Caki2 (cell line): ENCODE measurements around the gene RAB44. TPM values are rescaled to one million over a fixed set of nuclear protein-coding genes. Genes with fewer than 3 reads are reported as not detected.

Experiments used
- DNase-seq: peaks from one replicate; pipeline ENCODE4 v3.0.0-alpha.2; 2015; ENCODE audit warnings: low read depth
- in situ Hi-C: cut with HindIII; loops from 2 replicates; pipeline ENCODE4 v1.10.0; 2016; ENCODE audit warnings: low sequenced_read_pairs, low pct_unique_long_range_greater_than_20kb, mixed read lengths
- total RNA-seq: library from RNA; depleted of rRNA; stranded (reverse); fragments of >200 nt; shearing (Covaris generic); gene quantifications from 2 replicates; pipeline ENCODE4 v1.2.3, GENCODE V29; 2014; ENCODE audit warnings: low replicate concordance

Gene RAB44
- total RNA-seq, 1 experiment from 2014 or later: not detected

- DNase-seq: peak; percentile 95
- in situ Hi-C loops: no loop called here
Measured at GRCh38 chr6:36666826-36667591, 30.6 kb upstream of the RAB44 start.

- in situ Hi-C loops: no loop called here
Measured at GRCh38 chr6:36668591-36668990, 29.0 kb upstream of the RAB44 start.

GRCh38 chr6:36669002-36669401, 28.6 kb upstream of the RAB44 start:
- no peak for DNase-seq
- in situ Hi-C loops: no loop called here

More at GRCh38 chr6:36668591-36668990, 29.0 kb upstream of the RAB44 start:
- no peak for DNase-seq

DNA sequence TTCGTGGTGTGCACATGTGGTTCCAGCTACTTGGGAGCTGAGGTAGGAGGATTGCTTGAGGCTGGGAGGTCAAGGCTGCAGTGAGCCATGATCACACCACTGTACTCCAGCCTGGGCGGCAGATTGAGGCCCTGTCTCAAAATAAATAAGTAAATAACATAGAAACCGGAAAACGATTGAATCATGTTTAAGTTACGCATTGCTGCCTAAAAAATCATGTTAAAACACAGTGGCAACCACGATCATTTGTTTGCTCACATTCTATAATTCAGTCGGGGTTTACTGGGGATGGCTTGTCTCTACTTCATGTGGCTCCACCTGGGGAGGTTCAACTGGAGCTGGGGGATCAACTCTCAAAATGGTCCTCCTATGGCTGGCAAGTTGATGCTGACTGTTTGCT, 27.4 kb upstream of the RAB44 start:
- in situ Hi-C loops: no loop called here

DNA sequence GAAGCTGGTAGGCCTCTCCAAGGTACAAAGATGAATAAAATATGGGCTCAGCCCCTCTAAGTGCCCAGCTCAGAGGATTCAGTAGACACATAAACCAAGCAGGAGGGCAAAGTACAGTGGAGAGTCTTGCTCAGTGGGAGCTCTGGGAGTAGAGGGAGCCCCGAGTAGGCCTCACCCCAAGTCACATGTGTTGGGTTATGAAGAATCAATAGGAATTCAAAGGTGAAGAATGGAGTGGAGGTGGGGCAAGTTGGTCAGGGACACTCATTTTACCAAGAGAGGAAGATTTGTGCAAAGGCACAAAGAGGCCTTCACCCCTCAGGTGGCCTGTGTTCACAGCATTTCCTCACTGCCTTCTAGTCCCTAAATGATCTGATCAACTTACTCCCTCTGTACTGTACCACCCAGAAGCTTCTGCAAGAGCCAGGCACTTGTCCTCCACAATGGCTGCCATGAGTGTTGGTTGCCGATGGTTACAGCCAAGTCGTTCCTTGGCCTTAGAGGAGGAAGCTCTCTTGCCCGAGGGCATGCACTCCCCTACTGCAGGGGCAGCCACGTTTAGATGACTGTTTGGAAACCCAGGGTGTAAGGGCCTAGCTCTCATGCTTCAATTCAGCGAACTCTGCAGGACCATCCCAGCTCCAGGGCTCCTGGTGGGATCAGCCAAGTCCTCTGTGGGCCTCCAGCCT, 25.8 kb upstream of the RAB44 start:
- in situ Hi-C loops: no loop called here
- DNase-seq: no peak

More for the DNA sequence above, 27.4 kb upstream of the RAB44 start:
- DNase-seq: no peak

DNA sequence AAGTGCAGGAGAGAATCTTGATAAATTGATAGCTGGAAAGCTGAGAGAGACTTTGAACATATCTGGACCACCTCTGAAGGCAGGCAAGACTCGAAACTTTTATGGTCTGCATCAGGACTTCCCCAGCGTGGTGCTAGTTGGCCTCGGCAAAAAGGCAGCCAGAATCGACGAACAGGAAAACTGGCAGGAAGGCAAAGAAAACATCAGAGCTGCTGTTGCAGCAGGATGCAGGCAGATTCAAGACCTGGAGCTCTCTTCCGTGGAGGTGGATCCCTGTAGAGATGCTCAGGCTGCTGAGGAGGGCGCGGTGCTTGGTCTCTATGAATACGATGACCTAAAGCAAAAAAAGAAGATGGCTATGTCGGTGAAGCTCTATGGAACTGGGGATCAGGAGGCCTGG, 23.7 kb upstream of the RAB44 start:
- no peak for DNase-seq

DNA sequence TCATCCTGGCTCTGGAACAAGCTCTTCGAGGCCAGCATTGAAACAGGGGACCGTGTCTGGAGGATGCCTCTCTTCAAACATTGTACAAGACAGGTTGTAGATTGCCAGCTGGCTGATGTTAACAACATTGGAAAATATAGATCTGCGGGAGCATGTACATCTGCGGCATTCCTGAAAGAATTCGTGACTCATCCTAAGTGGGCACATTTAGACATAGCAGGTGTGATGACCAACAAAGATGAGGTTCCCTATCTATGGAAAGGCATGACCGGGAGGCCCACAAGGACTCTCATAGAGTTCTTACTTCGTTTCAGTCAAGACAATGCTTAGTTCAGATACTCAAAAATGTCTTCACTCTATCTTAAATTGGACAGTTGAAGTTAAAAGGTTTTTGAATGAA, 22.7 kb upstream of the RAB44 start:
- no peak for DNase-seq
- in situ Hi-C loops: no loop called here

More for the DNA sequence above, 23.7 kb upstream of the RAB44 start:
- in situ Hi-C loops: no loop called here

DNA sequence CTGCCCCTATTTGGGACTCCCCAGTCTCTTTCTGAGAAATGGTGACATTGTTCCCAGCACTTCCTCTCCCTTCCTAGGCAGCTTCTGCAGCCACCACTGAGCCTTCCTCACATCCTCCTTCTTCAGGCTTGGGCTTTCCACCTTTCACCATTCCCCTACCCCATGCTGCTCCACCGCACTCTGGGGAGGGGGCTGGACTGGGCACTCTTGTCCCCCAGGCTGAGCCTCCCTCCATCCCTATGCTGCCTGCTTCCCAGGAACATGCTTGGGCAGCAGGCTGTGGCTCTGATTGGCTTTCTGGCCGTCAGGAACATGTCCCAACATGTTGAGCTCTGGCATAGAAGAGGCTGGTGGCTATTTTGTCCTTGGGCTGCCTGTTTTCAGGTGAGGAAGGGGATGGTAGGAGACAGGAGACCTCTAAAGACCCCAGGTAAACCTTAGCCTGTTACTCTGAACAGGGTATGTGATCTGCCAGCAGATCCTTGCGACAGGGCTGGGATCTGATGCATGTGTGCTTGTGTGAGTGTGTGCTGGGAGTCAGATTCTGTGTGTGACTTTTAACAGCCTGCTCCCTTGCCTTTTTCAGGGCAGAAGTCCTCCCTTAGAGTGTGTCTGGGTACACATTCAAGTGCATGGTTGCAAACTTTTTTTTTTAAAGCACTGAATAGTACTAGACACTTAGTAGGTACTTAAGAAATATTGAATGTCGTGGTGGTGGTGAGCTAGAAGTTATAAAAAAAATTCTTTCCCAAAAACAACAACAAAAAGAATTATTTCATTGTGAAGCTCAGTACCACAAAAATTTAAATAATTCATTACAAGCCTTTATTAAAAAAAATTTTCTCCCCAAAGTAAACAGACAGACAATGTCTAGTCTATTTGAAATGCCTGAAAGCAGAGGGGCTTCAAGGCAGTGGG, 21.2 kb upstream of the RAB44 start:
- DNase-seq: peak; percentile 60
- in situ Hi-C loops: no loop called here

GRCh38 chr6:36677059-36677749, 20.4 kb upstream of the RAB44 start:
- no peak for DNase-seq
- in situ Hi-C loops: no loop called here

DNA sequence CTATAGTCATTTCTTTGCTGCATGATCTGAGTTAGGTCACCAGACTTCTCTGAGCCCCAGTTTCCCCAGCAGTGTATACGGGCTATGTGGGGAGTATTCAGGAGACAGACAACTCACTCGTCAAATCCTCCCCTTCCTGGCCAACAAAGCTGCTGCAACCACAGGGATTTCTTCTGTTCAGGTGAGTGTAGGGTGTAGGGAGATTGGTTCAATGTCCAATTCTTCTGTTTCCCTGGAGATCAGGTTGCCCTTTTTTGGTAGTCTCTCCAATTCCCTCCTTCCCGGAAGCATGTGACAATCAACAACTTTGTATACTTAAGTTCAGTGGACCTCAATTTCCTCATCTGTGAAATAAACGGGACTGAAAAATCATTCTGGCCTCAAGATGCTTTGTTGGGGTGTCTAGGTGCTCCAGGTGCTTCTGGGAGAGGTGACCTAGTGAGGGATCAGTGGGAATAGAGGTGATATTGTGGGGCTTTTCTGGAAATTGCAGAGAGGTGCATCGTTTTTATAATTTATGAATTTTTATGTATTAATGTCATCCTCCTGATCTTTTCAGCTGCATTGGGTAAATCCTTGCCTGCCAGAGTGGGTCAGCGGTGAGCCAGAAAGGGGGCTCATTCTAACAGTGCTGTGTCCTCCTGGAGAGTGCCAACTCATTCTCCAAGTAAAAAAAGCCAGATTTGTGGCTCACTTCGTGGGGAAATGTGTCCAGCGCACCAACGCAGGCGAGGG, 19.7 kb upstream of the RAB44 start:
- in situ Hi-C loops: no loop called here
- no peak for DNase-seq

GRCh38 chr6:36678488-36679042, 19.1 kb upstream of the RAB44 start, which contains the start of gene CDKN1A:
Gene CDKN1A (plus strand): TSS chr6:36678714. CDS start chr6:36684102, 5,388 bp downstream.
- DNase-seq: peak; percentile 97
- in situ Hi-C loops: no loop called here

DNA sequence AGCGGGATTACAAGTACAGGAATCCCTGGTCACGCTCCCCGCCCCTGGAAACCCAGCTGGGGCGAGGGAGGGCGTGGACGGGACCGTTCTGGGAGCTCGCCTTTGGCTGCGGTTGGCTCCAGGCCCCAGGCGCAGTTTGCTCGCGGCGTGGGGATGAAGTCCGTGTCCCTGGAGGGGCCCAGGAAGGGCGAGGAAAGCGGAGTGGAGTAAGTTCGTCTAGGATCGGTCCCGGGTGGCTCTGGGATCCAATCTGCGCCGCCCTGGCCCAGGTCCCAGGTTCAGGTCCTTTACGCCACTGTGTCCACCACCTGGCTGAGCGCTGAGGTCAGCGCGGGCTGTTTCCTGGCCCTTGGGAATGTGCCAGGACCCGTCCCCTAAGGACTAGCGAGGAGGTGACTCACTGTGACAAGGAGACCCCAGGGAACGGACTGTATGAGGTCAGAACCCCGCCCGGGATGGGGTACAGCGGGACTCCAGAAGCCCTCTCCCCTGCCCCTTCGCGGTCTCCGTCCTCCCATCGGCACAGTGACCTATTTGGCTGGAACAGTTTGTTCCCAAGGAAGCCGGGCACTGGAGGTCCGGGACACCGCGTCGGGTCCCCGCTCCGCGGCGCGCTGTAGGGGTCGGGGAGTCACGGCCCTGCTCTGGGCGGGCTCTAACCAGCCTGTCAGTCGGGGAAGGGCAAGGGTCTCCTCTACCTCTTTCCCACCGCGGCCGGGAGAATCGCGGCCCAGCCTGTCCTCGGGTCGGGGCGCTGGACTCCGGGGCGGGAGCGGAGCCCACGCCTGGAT, 18.4 kb upstream of the RAB44 start:
- in situ Hi-C loops: no loop called here
- peak; percentile 66 for DNase-seq

GRCh38 chr6:36682328-36683144, 15.1 kb upstream of the RAB44 start:
- in situ Hi-C loops: no loop called here
- DNase-seq: peak; percentile 89

DNA sequence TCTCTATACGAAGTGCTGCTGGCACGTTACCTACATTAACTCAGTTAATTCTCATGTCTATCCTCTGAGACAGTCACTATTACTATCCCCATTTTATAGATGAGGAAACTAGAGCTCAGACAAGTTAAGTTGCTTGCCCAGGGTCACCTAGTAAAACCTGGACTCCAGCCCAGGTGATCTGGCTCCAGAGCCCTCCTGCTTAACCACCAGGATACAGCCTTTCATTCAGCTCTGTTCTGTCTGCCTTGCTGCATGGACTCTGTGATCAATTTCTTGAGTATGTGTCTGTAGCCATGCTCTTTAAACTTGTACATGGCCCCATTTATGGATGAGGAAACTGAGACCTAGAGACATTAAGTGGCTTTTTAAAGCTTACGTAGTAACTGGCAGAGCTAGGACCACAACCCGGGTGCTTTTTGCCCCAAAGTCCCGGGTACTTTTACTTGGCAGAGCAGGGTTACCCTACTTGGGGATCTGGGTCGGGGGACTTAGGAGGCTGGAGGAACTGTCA, 14.4 kb upstream of the RAB44 start:
- no peak for DNase-seq
- in situ Hi-C loops: no loop called here

DNA sequence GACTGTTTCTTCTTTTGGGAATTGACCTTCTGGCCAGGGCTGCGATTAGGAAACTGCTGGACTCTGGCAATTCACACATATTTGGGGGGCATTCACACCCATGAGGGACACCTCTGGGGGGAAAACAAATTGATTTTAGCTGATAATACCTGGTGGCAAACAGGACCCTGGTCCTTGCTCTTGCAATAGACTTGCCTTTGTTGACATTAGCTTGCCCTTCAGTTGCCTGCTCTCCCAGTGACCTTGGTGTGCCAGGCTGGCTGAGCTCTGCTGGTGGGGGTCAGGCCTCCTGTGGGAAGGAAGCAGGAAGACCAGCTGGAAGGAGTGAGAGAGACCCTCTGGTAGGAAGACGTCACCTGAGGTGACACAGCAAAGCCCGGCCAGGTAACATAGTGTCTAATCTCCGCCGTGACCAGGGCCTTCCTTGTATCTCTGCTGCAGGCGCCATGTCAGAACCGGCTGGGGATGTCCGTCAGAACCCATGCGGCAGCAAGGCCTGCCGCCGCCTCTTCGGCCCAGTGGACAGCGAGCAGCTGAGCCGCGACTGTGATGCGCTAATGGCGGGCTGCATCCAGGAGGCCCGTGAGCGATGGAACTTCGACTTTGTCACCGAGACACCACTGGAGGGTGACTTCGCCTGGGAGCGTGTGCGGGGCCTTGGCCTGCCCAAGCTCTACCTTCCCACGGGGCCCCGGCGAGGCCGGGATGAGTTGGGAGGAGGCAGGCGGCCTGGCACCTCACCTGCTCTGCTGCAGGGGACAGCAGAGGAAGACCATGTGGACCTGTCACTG, 13.8 kb upstream of the RAB44 start:
- in situ Hi-C loops: no loop called here
- no peak for DNase-seq
